Loucy (cell line): ENCODE measurements around the gene RPP25L.

Experiments used
- H2AFZ ChIP-seq: fragments of 200-600 bp; sonication (generic); 2 replicates; pipeline ENCODE4 v1.6.0; 2016; ENCODE audit warnings: antibody characterized with exemption, mild to moderate bottlenecking, low read length, moderate library complexity
- H3F3A ChIP-seq: fragments of 200-600 bp; 2 replicates; pipeline ENCODE4 v1.6.0; 2016; ENCODE audit warnings: antibody characterized with exemption, low read depth, mild to moderate bottlenecking
- H3K27me3 ChIP-seq: fragments of 200-600 bp; sonication (generic); 2 replicates; pipeline ENCODE4 v1.6.1; 2014; ENCODE audit warnings: low read length, mild to moderate bottlenecking; ENCODE audit not compliant: insufficient read depth, poor library complexity, severe bottlenecking
- H3K36me3 ChIP-seq: fragments of 200-600 bp; sonication (generic); 2 replicates; pipeline ENCODE4 v1.6.1; 2016; ENCODE audit warnings: low read length; ENCODE audit not compliant: insufficient read depth
- H3K4me1 ChIP-seq: fragments of 200-600 bp; sonication (generic); 2 replicates; pipeline ENCODE4 v1.5.1; 2014; ENCODE audit warnings: low read length, mild to moderate bottlenecking; ENCODE audit not compliant: insufficient read depth, poor library complexity, severe bottlenecking
- H3K4me2 ChIP-seq: fragments of 200-600 bp; sonication (generic); 2 replicates; pipeline ENCODE4 v1.6.0; 2014; ENCODE audit warnings: antibody characterized with exemption, low read length, low read depth, mild to moderate bottlenecking; ENCODE audit not compliant: poor library complexity, severe bottlenecking
- H3K4me3 ChIP-seq: fragments of 200-600 bp; sonication (generic); 2 replicates; pipeline ENCODE4 v1.5.1; 2014; ENCODE audit warnings: low read length, mild to moderate bottlenecking, mixed read lengths; ENCODE audit not compliant: poor library complexity, severe bottlenecking
- H3K79me2 ChIP-seq: fragments of 200-600 bp; sonication (generic); 2 replicates; pipeline ENCODE4 v1.6.1; 2014; ENCODE audit warnings: low read length; ENCODE audit not compliant: insufficient read depth
- H3K9ac ChIP-seq: fragments of 200-600 bp; sonication (generic); 2 replicates; pipeline ENCODE4 v1.6.0; 2014; ENCODE audit warnings: mild to moderate bottlenecking, low read depth, low read length, moderate library complexity; ENCODE audit not compliant: poor library complexity, severe bottlenecking
- H3K9me2 ChIP-seq: fragments of 200-600 bp; sonication (generic); replicated peaks from 2 replicates; pipeline ENCODE4 v1.6.1; 2016; ENCODE audit warnings: low read depth, low read length, mixed read lengths
- H3K9me3 ChIP-seq: fragments of 200-600 bp; sonication (generic); 2 replicates; pipeline ENCODE4 v1.6.1; 2014; ENCODE audit warnings: mild to moderate bottlenecking, antibody characterized with exemption, low read length, low read depth; ENCODE audit not compliant: insufficient read depth
- H4K20me1 ChIP-seq: fragments of 200-600 bp; sonication (generic); 2 replicates; pipeline ENCODE4 v1.6.0; 2014; ENCODE audit warnings: antibody characterized with exemption, low read length, mild to moderate bottlenecking; ENCODE audit not compliant: insufficient read depth, poor library complexity, severe bottlenecking
- EZH2phosphoT487 ChIP-seq: fragments of 200-600 bp; IDR thresholded peaks from 2 replicates; pipeline ENCODE4 v1.6.1; 2018; ENCODE audit warnings: antibody characterized with exemption, mild to moderate bottlenecking, moderate library complexity, borderline replicate concordance
- TF ChIP-seq, protein P1 (sequence below): fragments of 200-600 bp; sonication (generic); conservative IDR thresholded peaks from 2 replicates; pipeline ENCODE4 v1.5.1; 2014; ENCODE audit warnings: mild to moderate bottlenecking, antibody characterized with exemption, low read length

Gene RPP25L

DNA sequence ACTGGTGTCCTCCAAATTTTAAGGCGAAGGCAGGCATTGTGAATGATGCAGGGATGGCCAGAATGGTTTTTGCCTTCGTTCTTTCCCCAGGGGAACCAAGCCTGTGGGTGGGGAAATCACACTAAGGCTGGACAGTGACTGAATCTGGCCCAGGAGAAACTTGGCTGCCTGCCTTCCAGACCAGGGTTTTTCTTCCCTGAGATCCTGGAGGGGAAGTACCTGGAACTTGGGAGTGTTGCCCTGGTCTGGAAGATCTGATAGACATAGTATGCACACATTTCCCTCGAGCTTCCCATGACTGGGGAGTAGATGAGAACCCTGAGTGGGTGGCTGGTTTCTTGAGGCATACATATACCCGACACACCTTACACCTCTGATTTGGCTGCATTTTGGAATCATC is 39.4 kb upstream of the RPP25L start:
- no peaks in the 10 kb centered on the region for H3K27me3 ChIP-seq
- no peaks in the 10 kb centered on the region for H3F3A ChIP-seq
- H3K9ac ChIP-seq, result no peak overlapping the region
- H3K9me3 ChIP-seq, result no peaks in the 10 kb centered on the region
- H2AFZ ChIP-seq, result no peak overlapping the region
- no peak overlapping the region for H3K4me3 ChIP-seq
- peaks cover 24% of the 10 kb centered on the region for H3K79me2 ChIP-seq
- H3K4me2 ChIP-seq, result no peak overlapping the region
- peaks cover 18% of the 10 kb centered on the region for H3K4me1 ChIP-seq
- TF ChIP-seq, protein P1, sequence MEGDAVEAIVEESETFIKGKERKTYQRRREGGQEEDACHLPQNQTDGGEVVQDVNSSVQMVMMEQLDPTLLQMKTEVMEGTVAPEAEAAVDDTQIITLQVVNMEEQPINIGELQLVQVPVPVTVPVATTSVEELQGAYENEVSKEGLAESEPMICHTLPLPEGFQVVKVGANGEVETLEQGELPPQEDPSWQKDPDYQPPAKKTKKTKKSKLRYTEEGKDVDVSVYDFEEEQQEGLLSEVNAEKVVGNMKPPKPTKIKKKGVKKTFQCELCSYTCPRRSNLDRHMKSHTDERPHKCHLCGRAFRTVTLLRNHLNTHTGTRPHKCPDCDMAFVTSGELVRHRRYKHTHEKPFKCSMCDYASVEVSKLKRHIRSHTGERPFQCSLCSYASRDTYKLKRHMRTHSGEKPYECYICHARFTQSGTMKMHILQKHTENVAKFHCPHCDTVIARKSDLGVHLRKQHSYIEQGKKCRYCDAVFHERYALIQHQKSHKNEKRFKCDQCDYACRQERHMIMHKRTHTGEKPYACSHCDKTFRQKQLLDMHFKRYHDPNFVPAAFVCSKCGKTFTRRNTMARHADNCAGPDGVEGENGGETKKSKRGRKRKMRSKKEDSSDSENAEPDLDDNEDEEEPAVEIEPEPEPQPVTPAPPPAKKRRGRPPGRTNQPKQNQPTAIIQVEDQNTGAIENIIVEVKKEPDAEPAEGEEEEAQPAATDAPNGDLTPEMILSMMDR, result no peak
- no peak for TF ChIP-seq EZH2phosphoT487
- peaks cover 10% of the 10 kb centered on the region; the same call in 1 of the 2 replicates for H3K36me3 ChIP-seq
- H4K20me1 ChIP-seq, result peaks cover 16% of the 10 kb centered on the region
- H3K9me2 ChIP-seq, result no peaks in the 10 kb centered on the region

DNA sequence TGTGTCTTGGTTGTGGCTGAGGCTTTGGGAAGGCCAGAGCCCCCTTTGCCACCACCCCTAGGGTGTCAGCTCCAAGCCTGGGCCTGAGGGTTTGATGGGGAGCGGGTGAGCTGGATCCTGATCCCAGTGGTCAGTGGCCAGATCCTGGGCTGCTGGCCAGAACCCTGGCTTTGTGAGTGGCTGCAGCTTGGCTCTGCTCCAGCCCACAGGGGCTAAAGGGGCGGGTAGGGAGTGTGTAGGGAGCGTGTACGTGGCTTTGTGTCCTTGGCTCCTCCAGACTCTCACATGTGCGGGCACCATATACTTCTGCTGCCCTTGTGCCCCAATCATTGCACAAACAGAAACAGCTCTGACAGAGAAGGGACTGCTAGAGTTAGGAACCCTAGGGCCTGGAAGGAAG is 38.9 kb upstream of the RPP25L start:
- no peak overlapping the region for H3K4me2 ChIP-seq
- H4K20me1 ChIP-seq, result peaks cover 16% of the 10 kb centered on the region
- no peak overlapping the region for H3K9ac ChIP-seq

DNA sequence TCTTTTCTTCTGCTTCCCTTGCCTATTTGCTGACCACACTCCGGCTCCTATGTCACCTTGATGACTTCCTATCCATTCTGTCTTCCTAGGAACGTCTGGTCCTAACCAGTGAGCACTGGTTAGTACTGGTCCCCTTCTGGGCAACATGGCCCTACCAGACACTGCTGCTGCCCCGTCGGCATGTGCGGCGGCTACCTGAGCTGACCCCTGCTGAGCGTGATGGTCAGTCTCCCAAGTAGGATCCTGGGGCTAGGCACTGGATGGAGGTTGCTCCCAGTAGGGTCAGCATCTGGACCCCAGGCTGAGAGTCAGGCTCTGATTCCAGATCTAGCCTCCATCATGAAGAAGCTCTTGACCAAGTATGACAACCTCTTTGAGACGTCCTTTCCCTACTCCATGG is 36.8 kb upstream of the RPP25L start:
- H3K36me3 ChIP-seq, result peaks cover 10% of the 10 kb centered on the region; the same call in 1 of the 2 replicates
- H3K4me1 ChIP-seq, result peaks cover 23% of the 10 kb centered on the region
- H2AFZ ChIP-seq, result no peak overlapping the region
- H4K20me1 ChIP-seq, result peaks cover 16% of the 10 kb centered on the region
- no peaks in the 10 kb centered on the region for H3K27me3 ChIP-seq
- no peaks in the 10 kb centered on the region for H3K9me2 ChIP-seq
- peak overlapping the region; percentile 85 for H3K4me2 ChIP-seq
- peak overlapping the region; percentile 85 for H3K4me3 ChIP-seq
- peaks cover 24% of the 10 kb centered on the region for H3K79me2 ChIP-seq
- H3K9me3 ChIP-seq, result no peaks in the 10 kb centered on the region
- H3K9ac ChIP-seq, result peak overlapping the region; percentile 81
- TF ChIP-seq, protein P1, result no peak
- TF ChIP-seq EZH2phosphoT487, result no peak
- no peaks in the 10 kb centered on the region for H3F3A ChIP-seq

More for the DNA sequence above, 38.9 kb upstream of the RPP25L start:
- no peaks in the 10 kb centered on the region for H3K9me2 ChIP-seq
- H3K9me3 ChIP-seq, result no peaks in the 10 kb centered on the region
- H2AFZ ChIP-seq, result no peak overlapping the region
- H3F3A ChIP-seq, result no peaks in the 10 kb centered on the region
- no peak for TF ChIP-seq EZH2phosphoT487
- TF ChIP-seq, protein P1, result no peak
- H3K4me1 ChIP-seq, result peaks cover 23% of the 10 kb centered on the region
- peaks cover 10% of the 10 kb centered on the region; the same call in 1 of the 2 replicates for H3K36me3 ChIP-seq
- peaks cover 24% of the 10 kb centered on the region for H3K79me2 ChIP-seq
- H3K4me3 ChIP-seq, result no peak overlapping the region
- H3K27me3 ChIP-seq, result no peaks in the 10 kb centered on the region
